HTR-8/SVneo (cell line): ENCODE measurements around the gene EFL1.
"Not testable (repeated sequence)": the region's sequence is repeated elsewhere in the genome, so short reads cannot be mapped to it uniquely, and the experiment has no call there.

Source experiments
- DNase-seq: peaks from one replicate; pipeline ENCODE4 v3.0.0; 2011; ENCODE audit warnings: low spot score, mixed read lengths; ENCODE audit not compliant: insufficient read length
- FAIRE-seq: peaks from 2 replicates; lab custom pipeline; 2011; peaks lifted over from hg19 to GRCh38; lab: Jason Lieb, UNC

Gene EFL1

DNA sequence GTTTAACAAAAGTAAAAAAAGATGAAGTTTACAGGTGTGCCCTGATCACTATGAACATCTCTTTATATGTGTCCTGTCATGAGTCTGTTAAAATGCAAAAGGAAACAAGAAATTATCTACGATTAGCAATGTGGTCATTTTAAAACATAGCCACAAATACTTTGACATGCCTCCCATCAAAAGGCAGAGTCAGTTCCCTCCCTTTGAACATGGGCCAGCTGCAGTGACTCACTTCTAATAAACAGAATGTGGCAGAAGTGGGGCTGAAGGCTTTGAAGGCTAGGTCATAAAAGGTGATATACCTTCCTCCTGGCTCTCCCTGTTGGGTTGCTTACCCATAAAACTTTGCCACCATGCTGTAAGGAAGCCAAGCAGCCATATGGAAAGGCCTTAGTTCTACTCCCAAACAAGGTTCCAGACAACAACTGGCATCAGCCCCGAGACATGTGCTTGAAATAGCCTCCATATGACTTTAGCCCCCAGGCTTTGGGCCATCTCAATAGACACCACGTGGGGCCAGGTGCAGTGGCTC, 52.4 kb downstream of the EFL1 start:
- peak; percentile 82 for FAIRE-seq

DNA sequence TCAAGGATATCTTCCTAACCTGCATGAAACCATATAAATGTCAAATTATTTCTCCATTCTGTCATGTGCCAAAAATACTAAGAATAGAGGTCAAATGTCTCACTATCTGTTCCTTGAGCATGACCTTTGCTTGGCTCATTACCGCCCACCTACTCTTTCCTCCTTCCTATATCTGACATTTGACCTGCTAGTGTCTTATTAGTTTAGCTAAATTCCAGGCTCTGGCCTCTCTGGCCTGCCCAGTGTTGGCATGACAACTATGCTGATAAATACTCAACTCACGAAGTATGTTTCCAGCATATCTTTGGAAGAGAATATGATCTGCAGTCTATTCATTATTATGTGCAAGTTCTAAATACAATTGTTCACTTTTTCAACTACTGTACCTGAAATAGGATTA, 58.0 kb downstream of the EFL1 start:
- not testable (repeated sequence) for DNase-seq, FAIRE-seq

More for the DNA sequence above, 52.4 kb downstream of the EFL1 start:
- not testable (repeated sequence) for DNase-seq

DNA sequence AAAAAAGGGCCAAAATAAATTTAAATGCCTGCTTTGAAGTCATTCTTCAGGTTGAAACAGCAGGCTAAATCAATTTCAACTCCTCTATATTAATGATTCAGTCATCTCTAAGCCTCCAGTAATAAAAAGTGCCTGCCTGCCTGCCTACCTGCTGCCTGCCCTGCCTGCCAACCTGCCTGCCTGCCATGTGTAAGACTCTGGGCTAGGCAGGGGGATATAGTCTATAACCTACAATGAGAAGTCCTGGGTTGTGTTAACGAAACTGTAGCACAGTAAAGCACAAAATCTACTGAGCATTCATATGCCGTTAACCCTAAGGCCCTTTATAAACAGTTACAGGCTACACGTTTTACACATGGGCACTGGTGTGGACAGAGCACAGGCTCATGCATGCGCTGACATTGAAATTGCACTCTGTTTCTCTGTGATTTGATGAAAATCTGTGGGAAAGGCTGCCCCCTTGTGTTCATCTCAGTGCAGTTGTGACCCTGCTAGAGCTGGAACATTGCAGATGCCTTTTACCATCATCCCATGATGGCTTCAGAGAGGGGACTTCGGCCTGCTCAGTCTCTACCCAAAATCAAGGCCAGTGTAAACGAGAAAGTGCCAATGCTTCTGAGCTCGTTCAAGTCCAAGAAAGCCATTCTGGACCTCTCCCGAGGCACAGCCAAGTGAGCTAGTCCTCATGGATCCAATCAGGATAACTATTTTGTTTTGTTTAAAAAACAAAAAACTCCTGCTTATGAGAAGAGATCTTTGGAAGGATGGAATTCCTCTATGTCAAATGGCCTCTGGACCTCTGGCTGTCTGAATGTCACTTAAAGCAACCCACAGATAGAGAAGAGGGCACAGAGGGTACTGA, 64.6 kb downstream of the EFL1 start:
- DNase-seq (peak; percentile 64), FAIRE-seq (peak; percentile 51)

DNA sequence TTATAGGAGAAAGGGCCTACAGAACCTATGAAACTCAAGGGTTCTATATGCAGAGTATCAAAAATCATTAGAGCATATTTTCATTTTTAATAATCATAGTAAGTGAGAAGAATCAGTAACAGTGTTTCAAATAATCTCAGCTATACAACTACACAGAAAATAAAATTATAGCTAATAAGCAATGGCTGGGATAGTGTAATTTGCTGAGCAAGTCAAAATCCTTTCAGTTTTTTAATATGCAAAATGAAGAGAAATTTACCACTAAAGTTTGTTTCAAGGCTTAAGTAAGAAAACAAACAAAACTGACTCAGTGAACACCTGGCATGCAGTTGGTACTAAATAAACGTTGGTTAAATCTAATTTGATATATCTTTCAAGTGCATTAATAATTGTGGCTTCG, 66.2 kb downstream of the EFL1 start:
- no peak for FAIRE-seq

DNA sequence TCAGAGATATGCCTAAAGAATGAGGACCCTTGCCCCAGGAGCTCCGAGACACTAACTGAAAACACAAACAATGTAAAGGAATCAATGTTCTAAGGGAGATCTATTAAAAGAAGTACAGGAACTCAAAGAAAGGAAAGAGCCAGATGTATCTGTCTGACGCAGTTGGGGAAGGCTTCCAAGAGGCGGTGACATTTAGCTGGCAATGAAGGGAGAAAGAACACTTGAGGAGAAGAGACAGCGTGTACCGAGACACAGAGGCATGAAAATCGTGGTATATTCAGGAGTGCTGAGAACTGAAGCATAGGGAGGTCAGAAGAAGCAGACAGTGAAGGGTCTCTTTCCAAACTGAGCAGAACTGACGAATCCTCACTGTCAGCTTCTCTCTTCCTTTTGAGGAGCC, 66.7 kb downstream of the EFL1 start:
- not testable (repeated sequence) for FAIRE-seq

More for the DNA sequence above, 66.2 kb downstream of the EFL1 start:
- no peak for DNase-seq

DNA sequence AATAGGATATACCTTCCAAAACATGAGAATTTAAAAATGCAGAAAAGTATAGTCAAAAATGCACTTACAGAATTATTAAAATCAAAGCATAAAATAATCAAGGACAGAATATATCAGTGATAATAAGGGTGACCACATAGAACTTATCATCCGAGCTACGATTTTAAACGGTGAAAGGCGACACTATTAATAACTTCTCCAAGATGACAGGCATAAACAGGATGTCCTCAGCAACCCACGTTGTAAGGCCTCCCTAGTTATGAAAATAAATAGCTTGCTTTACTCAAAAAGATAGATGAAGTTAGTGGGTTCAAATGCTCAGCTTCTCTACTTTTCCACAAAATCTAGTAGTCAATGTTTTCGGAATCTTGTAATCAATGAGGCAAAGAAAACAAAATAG, 68.0 kb downstream of the EFL1 start:
- FAIRE-seq, DNase-seq: not testable (repeated sequence)

More for the DNA sequence above, 66.7 kb downstream of the EFL1 start:
- not testable (repeated sequence) for DNase-seq

DNA sequence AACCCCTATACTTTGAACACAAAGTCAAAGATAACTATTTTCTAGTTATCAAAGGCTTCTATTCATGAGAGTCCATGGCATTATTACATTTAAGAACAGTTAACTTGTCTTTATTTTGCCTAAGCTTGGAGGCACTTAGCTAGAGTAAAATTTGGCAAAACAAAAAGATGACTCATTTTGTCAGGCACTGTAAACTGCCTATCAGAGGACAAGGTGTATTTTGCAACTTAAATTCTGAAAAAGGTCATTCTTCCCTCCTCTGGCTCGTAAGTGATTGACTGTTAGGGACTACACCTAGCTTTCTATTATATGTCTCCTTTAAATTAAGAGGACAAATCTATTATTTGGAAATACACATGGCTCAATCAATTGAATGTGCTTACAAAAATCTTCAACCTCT, 69.1 kb downstream of the EFL1 start:
- not testable (repeated sequence) for FAIRE-seq, DNase-seq

DNA sequence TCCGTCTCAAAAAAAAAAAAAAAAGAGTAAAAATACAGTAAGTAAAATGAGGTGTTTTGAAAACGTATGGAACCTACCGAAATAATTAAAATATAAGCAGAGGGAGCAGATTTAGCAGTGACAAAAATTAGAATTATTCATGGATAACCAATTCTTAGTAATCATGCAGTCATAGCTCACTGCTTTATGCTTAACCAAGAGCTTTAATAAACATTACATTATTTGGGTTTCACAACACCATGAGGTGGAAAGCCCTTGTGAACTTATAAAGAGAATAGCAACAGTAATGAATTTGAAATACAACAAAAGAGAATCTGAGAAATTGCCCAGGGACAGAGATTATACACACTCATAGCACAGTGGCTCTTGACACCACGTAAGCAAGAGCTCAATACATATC, 70.1 kb downstream of the EFL1 start:
- not testable (repeated sequence) for DNase-seq
- peak; percentile 62 for FAIRE-seq

DNA sequence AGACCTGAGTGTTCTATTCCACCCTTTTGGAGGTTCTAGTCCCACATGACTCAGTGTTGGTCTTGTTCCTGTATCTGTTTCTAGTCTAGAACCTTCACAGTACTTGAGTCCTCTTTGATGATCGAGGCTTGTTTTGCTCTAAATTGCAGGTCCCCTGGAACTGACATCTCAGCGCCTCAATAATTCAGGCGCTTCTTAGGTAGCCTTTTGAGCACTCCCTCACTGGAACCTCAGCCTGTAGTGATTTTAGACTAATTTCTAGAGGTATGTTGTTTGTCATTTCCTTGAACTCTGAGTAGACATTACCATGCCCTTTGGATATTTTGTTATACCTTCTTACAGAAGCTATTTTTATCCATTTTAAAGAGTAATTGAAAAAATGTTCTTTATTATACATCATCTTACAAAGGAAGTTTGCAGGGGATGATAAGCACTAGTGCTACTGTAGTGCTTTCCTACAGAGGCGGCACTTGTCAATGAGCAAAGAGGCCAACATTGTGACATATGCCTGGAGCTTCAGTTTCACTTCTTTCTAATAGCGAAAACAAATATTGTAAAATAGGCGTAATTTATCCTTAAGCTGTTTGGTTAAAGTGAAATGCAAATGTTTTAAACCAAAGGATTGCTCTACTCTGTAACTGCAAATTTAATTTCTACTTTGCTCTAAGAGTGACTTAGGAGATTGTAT, 75.7 kb downstream of the EFL1 start:
- FAIRE-seq: no peak
- DNase-seq: no peak

DNA sequence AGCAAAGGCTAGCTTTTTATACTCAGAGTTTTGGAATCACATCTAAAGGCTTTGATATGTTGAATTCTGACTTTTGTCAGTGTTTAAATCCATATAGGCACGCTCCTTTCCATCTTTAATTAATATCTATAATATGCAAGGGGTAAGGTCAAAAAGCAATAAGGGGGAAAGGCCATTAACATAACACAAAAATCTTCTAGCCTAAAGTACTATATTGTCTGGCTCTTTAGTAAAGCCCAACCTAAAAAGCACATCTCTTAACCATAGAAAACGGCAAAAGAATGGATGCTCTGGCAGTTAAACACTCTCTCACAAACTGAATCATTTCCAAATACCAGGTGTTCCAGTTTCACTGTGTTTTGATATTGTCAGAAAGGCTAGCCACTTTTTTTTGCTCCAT, 76.4 kb downstream of the EFL1 start:
- DNase-seq (no peak), FAIRE-seq (no peak)

DNA sequence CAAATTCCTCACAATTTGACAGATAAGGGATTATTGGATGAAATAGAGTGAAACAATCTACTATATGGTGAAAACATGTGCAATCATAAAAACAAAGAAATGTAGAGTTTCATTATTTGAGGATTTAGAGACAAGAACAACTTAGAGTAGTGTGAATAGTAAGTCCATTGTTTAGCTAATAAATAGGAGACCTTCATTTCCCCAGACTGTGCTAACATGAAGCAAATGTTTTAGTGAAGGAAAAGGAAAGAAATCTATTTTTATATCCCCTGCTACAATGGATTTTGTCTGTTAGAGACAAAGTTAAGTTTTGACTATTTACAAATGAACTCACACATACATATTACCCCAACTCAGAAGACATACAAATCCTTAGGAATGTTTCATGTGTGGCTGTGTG, 77.8 kb downstream of the EFL1 start:
- DNase-seq: no peak
- no peak for FAIRE-seq

DNA sequence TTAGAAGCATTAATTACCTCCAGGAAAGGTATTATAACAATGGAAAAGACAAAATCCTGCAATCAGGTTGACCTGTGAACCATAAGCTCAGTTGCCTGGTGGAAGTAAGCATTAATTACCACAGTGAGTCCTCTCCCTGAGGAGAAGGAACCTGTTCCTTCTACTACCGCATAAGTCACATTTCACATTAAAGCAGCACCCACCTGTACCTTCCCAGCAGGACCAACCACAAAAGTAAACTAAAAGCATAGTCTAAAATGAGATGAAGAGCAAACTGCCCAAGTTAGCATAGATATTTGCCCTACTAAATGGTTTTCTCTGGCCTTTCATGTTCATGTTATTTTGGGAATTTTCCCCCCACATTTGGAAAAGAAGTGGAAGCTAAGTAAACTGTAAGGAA, 78.2 kb downstream of the EFL1 start:
- FAIRE-seq: no peak
- no peak for DNase-seq

DNA sequence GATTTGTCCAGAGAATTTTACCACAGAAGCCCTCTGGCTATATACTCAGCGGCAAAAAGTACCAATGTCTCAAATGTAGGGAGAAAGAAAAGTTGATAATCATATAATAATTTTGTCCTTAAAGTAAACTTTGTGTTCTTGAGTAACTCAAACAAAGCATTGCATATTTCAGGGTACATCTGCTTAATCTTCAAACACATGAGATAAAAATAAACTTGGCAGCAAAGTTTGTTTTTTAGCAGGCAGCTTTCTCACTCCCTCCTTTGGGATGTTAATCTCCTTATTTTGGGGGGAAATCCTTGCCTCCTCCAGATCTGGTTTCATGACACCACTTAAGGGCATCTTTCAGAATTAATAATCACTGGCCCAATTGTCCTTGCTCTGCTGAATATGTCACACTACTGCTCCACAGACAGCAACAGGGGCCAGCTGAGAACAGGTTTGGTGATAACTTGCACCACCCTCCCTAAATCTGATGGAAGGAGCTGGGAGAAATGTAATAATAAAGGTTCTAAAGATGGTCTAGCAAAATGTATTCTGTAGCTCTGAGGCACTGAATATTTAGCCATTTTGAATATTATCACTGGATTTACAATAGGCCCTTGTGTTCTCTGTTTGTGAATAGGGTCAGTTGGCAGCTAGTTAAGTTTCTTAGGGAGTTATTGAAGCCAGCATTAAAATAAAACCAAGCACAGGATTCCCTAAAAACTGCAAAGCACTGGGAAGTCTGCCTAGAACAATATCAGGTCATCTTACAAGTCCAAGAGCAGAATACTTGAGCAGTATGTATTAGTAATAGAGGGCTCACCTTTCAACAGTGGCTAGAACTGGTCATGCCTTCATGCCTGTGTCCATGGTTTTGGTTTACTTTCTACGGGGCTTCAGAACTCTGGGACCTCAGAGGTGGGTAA, 79.2 kb downstream of the EFL1 start:
- FAIRE-seq (no peak), DNase-seq (no peak)

DNA sequence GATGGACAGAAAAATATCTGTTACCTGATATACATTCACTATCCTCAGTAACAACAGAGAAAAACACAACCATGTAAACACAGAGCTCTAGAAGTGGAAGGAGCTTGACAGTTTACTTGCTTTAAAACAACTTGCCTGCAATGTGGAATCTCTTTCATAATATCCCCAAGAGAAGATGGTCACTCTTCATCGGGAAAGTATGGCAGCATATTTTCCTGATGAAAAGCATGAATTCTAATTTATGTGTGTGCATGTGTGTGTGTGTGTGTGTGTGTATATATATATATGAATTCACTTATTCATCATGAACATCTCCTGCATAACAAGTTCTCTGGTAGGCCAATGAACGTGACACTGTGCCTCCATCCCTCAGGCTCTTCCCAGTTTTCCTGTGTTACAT, 81.2 kb downstream of the EFL1 start:
- DNase-seq (no peak), FAIRE-seq (no peak)

DNA sequence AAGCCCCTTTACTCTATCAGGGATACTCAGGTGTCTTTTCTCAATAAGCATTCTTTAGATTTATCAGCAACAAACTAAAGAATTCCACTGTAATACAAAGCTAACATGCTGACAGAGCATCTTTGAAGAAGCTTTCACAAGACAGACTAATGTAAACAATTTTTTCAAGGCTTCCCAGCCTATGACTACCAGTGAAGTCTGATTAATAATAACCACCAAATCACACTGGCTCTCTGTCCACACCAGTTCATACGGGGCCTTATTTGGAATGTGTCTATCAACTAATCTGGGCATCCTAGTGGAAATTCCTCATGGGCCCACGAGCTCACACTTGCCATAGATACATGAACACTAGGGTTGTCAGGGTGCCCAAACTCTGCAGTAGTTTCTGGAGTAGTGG, 84.5 kb downstream of the EFL1 start:
- DNase-seq: no peak
- FAIRE-seq: no peak

DNA sequence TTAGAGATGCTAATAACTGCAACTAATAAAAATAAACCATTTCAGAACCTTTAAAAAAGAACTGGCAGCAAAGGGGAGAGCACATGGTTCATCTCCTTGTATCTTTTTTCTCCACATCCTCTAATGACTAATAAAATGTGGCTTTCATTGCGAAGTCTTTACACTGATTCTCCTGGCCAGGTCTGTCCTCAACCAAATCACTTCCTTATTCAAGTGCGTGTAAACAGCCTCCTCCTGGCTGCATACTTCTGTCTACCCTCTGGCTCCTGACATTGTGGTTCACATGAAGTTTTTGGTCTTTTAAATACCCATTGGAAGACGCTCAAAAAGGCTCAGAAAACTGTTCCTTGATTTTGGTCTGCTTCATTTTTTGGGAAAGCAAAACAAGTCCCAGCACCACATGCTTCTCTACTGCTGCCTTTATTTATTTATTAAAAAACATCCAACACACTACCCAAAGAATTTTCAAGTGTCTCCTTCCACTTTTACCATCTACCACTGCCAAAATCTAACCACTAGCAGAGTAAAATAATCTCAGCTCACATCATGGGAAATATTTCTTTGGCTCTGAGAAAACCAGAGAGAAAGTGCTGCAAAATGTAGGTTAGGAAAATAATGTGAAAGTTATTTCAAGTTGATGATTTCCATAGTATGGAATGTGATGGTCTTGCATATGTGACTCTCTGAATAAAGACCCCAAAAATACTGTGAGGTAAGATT, 85.1 kb downstream of the EFL1 start:
- no peak for DNase-seq
- no peak for FAIRE-seq

DNA sequence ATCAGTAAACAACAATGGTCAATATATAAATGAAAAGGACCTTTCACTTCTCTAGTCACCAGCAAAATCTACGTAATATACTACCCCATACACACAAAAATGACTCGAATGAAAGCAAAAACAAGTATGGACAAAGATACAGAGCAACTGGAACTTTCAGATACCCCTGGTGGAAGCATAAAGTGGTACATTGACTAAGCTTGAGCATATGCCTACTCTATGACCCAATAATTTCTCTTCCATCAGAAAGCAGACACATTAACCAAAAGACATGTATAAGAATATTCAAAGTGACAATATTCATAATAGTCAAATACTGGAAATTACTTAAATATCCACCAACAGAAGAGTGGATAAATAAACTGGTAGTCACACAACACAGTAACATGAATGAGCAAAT, 86.0 kb downstream of the EFL1 start:
- no peak for DNase-seq
- FAIRE-seq: no peak

DNA sequence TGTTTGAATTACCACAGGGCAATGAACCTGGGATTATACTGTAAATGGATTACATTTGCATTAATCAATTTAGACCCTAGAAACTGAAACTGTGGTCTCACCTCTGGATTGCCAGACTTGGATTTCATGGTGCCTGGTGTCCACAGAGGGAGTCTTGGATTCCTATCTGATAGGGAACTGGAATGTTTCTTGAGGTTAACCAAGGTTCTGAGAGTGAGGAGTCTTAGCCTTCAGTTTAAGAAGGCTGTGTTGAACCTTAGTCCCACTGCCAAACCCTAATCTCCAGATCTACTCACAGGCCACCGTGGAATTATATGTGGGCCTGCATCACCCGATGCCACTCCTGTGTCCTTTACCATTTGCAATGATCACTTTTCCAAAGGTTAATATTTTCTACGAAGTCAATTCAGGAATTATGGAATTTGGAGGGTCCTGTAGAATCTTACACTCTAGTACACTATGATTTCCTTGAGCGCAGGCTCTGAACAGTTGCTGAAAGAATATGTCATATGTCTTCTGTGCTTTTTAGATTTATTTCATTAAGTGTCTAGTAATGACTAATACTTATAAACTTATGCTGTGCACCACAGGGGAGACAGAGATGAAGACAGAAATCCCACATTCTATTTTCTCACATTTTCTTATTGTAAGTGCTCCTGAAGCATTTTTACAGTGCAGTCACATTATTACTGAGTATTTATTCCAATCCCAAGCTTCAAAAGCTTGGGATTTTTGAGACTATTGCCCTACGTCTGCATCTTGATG, 87.9 kb downstream of the EFL1 start:
- FAIRE-seq (no peak), DNase-seq (no peak)

DNA sequence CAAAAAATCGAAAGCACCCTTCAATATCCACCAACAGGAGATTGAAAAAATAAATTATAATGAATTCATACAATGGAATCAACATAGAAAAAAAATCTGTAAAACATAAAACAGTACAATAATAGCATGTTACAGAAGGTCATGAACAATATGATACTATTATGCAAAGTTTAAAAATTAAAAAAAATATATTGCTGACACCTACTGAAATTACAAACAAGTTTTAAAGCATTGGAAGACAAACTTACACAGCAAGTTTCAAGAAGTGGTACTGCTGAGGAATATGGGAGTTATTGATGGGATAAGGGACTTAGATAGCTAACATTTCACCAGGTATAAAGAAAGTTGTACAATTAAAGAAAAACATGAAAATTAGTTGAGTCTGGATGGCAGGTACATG, 89.4 kb downstream of the EFL1 start:
- DNase-seq (no peak), FAIRE-seq (no peak)
